HG03354 (cell line): ENCODE results near the gene RFTN1.
A peak's percentile ranks its signal among the peaks of the same experiment; 100 is the strongest.

Experiments
- ATAC-seq: cut with Tn5 transposase; IDR thresholded peaks from one replicate; pipeline ENCODE4 v1.9.1; 2021; ENCODE audit warnings: mild to moderate bottlenecking; ENCODE audit not compliant: unreplicated experiment, poor library complexity, severe bottlenecking

Gene RFTN1

GRCh38 chr3:16529264-16529663 is 15.8 kb upstream of the RFTN1 start:
- no peak for ATAC-seq

DNA sequence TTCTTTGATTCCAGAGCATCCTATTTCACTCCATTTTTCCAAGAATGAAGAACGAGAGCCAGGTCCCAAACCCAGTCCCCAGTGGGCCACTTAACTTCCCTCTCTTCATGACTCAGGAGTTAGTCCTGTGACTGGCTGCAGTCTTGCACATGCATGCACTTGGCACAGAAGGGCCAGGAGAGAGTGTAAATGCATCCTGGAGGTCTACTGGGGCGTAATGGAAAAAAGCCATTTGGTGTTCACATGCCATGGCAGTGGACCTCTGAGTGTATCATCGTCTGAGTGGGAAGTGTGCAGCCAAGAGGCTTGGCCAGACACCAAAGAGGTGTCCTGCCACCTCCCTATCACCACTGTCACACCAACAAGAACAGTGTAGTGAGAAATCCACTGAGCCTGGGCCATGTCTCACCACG is 15.1 kb upstream of the RFTN1 start:
- no peak for ATAC-seq

DNA sequence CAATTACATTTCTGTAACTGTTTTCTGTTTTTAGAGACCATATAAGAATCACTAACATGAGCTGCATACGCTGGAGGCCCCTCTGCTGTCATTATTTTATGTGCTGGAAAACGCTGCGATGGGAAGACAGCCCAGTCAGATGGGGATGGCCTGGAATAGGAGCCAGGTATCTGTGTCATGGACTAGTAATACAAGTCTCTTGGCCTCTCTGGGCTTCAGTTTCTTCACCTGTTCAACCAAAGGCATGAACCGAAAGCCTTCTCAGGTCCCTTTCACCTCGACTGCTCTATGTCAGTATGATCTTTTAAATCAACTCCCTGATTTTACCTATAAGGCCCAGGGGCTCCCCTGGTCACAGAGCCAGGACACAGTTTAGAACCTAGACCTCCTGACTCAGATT is 14.6 kb upstream of the RFTN1 start:
- ATAC-seq = no peak

GRCh38 chr3:16524196-16524595 is 10.7 kb upstream of the RFTN1 start:
- ATAC-seq = no peak

DNA sequence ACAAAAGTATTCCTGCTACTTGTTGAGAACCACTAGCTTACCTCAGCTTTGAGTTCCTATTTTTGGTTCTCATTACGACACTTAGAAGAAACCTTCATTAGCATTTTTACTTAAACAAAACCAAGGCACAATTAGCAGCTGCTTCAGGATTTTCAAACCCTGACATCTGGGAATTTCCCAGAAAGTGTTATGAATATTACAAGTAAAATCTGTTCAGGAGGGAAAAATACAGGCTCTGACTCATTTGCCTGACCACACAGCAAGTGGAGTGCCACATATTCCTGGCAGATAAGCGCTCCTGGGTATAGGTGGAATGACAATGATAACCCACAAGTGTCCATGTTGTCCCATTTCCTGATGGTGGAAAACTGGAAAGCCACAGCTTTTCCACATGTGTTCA is 10.3 kb upstream of the RFTN1 start:
- no peak for ATAC-seq

DNA sequence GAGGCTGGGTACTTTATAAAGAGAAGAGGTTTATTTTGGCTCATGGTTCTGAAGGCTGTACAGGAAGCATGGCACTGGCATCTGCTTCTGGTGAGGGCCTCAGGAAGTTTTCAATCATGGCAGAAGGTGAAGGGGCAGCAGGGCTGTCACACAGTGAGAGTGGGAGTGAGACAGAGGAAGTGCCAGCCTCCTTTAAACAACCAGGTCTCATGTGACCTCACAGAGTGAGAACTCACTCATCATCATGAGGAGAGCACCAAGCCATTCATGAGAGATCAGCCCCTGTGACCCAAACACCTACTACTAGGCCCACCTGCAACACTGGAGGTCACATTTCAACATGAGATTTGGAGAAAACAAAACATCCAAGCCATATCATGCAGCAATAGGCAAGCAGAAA is 9.3 kb upstream of the RFTN1 start:
- no peak for ATAC-seq

GRCh38 chr3:16520970-16521881 is 7.7 kb upstream of the RFTN1 start:
- ATAC-seq = peak; percentile 28

- ATAC-seq = no peak
Measured at GRCh38 chr3:16520241-16520969, 6.9 kb upstream of the RFTN1 start.

GRCh38 chr3:16516695-16517481 is 3.4 kb upstream of the RFTN1 start:
- peak; percentile 22 for ATAC-seq

- ATAC-seq = no peak
Measured at GRCh38 chr3:16515885-16516420, 2.5 kb upstream of the RFTN1 start.

GRCh38 chr3:16514755-16515353 is 1.4 kb upstream of the RFTN1 start:
- no peak for ATAC-seq

DNA sequence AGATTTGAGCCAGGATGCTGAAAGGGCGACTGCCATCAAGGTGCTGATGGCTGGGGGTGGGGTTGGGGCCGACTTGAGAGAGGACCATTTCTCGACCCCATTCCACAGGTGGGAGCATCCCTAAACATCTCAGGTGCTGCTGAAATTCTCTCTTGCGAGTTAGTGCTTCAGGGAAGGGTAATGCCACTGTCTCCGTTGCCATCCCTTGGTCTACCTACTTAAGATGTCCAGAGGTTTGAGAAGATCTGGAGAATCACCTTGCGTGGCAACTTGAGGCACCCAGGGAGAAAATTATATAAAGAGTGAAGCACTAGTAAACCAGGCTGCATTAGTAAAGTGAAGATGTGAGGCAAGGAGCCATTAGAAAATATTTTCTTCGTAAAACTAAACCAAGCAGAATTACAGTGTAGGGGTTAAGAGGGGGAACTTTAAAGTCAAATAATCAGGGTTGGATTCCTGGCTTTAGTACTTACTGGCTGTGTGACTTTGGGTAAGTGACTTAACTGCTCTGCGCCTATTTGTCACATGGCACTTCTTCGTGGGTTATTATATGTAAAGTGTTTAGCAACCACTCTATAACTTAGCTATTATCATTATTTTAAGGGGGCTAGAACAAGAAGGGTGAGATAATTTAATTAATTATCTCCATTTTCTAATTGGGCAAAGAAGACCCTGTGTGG is 662 bp upstream of the RFTN1 start:
- no peak for ATAC-seq

GRCh38 chr3:16512435-16513140 is 911 bp downstream of the RFTN1 start:
- ATAC-seq = peak; percentile 22

GRCh38 chr3:16511681-16512434 is 1.6 kb downstream of the RFTN1 start:
- peak; percentile 59 for ATAC-seq

- ATAC-seq = peak; percentile 14
Measured at GRCh38 chr3:16510620-16511319, 2.7 kb downstream of the RFTN1 start.

DNA sequence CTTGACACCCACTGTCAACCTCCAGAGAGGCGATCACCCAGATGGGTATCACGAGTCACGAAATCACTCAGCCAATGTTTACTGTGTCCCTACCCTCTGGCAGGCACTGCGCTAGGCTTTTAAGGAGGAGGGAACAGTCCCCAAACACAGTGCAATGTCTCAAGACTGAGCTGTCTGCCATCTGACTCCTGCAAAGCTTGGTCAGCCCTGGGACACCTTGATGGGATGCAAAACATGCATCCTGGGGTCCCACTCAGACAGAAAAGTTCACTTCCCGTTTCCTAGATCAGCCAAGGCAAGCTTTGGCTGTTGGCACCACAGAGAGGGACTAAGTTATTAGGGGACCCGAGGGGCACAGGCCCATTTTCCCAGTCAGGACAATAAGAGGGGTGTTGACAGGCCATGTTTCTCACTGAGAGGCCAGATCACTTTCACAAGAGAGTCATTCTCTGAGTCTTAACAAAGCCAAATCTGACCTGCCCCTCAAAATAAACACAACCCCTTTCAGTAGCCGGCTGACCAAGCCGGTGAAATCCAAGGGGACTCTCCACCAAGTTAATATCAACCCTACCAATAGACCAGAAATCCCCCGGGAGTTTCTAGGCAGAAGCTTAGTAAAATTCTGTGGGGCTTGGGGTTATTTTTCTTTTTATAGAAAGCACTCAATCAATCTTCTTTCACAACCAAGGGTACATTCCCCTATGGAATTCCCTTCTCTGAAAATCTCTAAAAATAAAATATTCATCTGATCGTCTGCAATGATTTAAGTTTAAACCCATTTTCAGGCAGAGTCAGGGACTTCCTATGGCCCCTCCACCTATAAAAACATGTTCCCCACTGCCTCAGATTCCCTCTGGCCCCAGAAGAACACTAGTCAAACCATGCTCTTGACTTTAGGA is 3.5 kb downstream of the RFTN1 start:
- ATAC-seq = peak; percentile 25
